Omental fat pad (tissue), 4 donors: ENCODE results near the gene UBL3. TPM values are rescaled to one million over a fixed set of nuclear protein-coding genes. Genes with fewer than 3 reads are reported as not detected.

Experiments used
- ATAC-seq: fragments of 150-250 bp; one replicate; pipeline ENCODE4 v1.9.1; 2016; ENCODE audit warnings: mild to moderate bottlenecking, moderate library complexity; ENCODE audit not compliant: low FRiP score
- DNase-seq: peaks from one replicate; pipeline ENCODE4 v3.0.0-alpha.2; 2019; ENCODE audit warnings: low spot score
- total RNA-seq, 4 donors: library from RNA; depleted of rRNA; stranded (reverse); fragments of >200 nt; gene quantifications; one replicate each; pipeline ENCODE4 v1.1.0, GENCODE V29; 2016
- TF ChIP-seq, protein P1 (sequence below), 3 donors: fragments of 450-650 bp; IDR thresholded peaks; one replicate each; pipeline ENCODE4 v1.5.1; 2016 to 2017; ENCODE audit warnings: antibody characterized with exemption in 3 of 3, mild to moderate bottlenecking in 3 of 3, moderate library complexity in 2 of 3

Gene UBL3
- total RNA-seq, 4 donors from 2014 or later, result 23.0 to 35.8 (median 24.1) TPM

DNA sequence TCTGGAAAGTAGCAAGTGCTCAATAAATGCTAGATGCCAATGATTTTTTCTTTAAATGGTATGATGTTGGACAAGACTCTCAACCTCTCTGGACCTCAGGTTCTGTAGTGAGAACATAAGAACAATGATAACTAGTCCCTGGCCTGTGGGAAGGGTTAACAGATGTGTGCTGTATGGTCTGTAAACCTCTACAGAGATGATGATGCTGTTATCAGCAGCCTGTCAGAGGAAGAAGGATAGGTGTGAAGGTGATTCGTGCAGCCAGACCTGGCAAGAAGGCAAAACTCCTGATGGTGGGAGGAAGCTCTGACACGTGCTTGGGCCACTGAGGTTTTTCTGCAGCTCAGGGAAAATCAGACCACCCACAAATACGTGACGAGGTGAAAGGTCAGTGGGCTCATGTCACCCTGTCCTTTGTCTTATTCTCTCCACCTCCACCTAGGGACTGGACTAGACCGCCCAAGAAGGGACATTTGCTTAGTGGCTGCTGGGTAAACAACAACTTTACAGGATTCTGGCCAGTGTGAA lies 36.7 kb upstream of the UBL3 start:
- ATAC-seq (no peak), DNase-seq (no peak)
- TF ChIP-seq, protein P1, sequence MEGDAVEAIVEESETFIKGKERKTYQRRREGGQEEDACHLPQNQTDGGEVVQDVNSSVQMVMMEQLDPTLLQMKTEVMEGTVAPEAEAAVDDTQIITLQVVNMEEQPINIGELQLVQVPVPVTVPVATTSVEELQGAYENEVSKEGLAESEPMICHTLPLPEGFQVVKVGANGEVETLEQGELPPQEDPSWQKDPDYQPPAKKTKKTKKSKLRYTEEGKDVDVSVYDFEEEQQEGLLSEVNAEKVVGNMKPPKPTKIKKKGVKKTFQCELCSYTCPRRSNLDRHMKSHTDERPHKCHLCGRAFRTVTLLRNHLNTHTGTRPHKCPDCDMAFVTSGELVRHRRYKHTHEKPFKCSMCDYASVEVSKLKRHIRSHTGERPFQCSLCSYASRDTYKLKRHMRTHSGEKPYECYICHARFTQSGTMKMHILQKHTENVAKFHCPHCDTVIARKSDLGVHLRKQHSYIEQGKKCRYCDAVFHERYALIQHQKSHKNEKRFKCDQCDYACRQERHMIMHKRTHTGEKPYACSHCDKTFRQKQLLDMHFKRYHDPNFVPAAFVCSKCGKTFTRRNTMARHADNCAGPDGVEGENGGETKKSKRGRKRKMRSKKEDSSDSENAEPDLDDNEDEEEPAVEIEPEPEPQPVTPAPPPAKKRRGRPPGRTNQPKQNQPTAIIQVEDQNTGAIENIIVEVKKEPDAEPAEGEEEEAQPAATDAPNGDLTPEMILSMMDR (IDR thresholded peaks at IDR 0.05), result no peak

DNA sequence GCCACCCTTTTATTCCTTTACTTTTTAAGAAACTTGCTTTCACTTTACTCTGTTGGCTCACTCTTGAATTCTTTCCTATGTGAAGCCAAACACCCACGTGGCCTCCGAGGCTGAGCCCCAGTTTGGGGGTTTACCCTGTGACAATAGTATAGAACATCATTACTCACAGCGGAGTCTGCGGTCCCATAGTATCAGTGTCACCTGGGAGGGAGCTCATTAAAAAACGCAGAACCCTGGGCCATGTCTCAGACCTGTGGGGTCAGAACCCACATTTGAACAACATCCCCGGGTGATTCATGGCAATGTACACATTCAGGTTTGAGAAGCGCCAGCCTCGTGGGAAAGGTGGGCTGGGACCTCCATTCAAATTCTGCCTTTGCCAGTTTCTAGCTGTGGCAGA lies 36.0 kb upstream of the UBL3 start:
- TF ChIP-seq, protein P1 (IDR thresholded peaks at IDR 0.05), result no peak
- DNase-seq (no peak), ATAC-seq (no peak)

DNA sequence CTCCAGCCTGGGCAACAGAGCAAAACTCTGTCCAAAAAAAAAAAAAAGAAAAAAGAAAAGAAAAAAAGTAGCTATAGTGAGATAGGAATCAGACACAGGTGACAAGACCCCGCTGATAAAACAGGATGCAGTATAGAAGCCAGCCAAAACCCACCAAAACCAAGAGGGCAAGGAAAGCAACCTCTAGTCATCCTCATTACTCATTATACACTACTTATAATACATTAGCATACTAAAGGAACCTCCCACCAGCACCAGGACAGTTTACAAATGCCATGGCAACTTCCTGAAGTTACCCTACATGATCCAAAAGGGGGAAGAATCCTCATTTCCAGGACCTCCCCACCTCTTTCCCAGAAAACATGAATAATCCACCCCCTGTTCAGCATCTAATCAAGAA lies 35.6 kb upstream of the UBL3 start:
- DNase-seq, result no peak
- no peak for ATAC-seq
- TF ChIP-seq, protein P1 (IDR thresholded peaks at IDR 0.05), result no peak

DNA sequence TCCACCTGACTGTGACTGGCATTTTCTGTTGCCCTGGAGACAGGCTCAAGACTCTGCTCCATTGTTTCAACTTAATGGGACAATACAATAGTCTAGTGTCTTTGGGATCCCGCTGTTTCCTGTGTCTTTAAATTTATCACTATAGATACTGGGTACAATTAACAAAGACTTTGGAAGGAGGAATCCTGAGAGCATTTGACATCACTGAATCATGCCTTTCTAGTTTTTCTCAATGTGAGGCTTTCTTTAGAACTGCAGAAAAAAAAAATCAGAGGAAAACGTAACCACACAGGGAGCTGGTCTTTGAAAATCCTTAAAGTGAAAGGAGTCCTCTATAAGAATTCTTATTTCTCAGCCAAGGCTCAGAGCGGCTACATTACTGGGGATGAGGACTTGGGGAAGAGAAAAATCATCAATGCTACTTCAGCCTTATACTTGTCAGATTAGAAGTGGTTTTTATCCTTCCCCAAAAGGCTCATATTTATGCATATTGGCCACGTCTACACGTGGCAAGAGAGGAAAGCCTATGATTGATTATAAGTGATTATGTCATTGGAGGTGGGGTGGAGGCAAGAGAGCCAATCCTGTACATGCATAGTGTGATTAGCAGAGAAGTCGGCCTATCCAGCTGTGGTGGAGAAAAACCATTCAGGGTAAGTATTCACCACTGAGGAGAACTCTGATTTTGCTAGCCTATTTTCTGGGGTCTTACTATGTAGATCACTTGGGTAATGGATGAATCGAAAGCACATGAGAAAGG lies 34.4 kb upstream of the UBL3 start:
- DNase-seq, result no peak
- TF ChIP-seq, protein P1 (IDR thresholded peaks at IDR 0.05), result no peak
- no peak for ATAC-seq

DNA sequence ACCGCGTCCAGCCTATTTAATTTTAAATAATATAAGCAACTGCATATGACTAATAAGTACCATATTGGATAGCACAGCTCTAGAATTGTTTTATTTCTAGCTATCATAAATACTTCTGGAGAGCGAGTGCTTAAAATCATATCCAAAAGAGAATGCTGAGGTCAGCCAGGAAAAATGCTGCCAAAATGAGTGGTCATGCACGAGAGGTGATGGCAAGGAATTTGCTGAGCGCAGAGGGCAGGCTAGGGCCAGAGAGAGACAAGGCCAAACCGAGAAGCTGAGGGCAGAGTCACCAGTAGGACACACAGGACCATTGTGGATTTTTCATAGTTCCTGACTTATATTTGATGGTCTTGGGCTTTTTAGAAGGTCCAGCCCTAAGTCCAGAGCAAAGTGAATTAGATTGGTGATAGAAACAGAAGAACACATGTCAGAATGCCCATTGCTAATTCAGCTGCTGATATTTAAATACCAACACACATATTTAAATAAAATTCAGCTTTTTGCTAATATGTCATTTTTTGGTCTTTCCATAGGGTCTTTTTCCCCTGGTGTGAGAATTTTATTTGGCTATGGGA lies 33.6 kb upstream of the UBL3 start:
- ATAC-seq (no peak), DNase-seq (no peak)
- TF ChIP-seq, protein P1 (IDR thresholded peaks at IDR 0.05), result no peak

DNA sequence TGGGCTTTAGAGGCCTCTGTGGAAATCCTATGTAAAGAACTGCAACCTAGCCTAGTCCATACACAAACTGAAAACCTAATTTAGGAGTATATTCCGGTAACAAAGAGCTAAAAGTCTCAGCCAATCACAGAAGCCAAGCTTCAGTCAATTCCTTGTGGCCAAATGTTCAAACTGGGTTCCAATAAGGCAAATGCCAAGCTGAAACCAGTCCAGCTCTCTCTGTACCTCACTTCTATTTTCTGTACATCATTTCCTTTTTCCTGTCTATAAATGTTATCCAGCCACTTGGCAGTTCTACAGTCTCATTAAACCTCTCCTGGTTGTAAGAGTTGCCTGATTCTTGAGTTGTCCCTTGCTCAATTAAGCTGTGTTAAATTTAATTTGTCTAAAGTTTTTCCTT lies 31.7 kb upstream of the UBL3 start:
- no peak for ATAC-seq
- TF ChIP-seq, protein P1 (IDR thresholded peaks at IDR 0.05), result no peak
- no peak for DNase-seq

DNA sequence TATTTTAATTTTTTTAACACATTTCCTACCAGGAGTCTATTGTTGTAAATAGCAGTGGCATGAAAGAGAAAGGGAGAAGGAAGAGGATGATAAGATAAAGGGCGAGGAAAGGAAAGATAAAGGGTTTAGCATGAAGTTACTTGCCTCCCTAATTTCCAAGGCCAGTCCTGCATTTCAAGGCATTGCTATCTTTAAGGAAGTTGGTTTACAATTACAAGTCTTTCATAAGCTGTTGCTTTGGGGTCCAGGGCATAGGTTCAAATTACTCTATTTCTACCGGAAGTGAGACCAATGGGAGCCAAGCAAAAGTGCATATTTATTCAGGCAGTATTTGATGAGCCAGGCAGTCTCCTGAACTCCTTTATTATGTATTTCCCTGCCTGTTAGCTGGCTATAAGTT lies 27.7 kb upstream of the UBL3 start:
- TF ChIP-seq, protein P1 (IDR thresholded peaks at IDR 0.05), result no peak
- DNase-seq (no peak), ATAC-seq (no peak)
